HepG2 (cell line): ENCODE data around the gene CUL9. TPM values are rescaled to one million over a fixed set of nuclear protein-coding genes. Genes with fewer than 3 reads are reported as not detected.

ENCODE experiments used
- ARID4A ChIP-seq: sonication (generic); formaldehyde crosslinking; IDR thresholded peaks from 2 replicates; pipeline ENCODE4 v1.5.0; 2020; ENCODE audit warnings: mild to moderate bottlenecking, missing genetic modification reagents, borderline replicate concordance
- CC2D1A ChIP-seq: sonication (generic); formaldehyde crosslinking; IDR thresholded peaks from 2 replicates; pipeline ENCODE4 v1.8.1; 2023; ENCODE audit warnings: mild to moderate bottlenecking, missing genetic modification reagents
- CENPT ChIP-seq: sonication (generic); formaldehyde crosslinking; IDR thresholded peaks from 2 replicates; pipeline ENCODE4 v1.8.0; 2022; ENCODE audit warnings: low read depth, mild to moderate bottlenecking, moderate library complexity, missing genetic modification reagents
- FIP1L1 ChIP-seq: fragments of 200-400 bp; formaldehyde crosslinking; IDR thresholded peaks from 2 replicates; pipeline ENCODE4 v1.6.1; 2018; ENCODE audit warnings: low read depth, mild to moderate bottlenecking, low read length, moderate library complexity, borderline replicate concordance; ENCODE audit not compliant: insufficient read depth
- MIER3 ChIP-seq: IDR thresholded peaks from 2 replicates; pipeline ENCODE4 v1.6.1; 2016; ENCODE audit warnings: missing compliant biosample characterization, borderline replicate concordance
- NR0B2 ChIP-seq: sonication (generic); formaldehyde crosslinking; IDR thresholded peaks from 2 replicates; pipeline ENCODE4 v1.4.0; 2020; ENCODE audit warnings: mild to moderate bottlenecking, missing genetic modification reagents
- PHF20 ChIP-seq: sonication (generic); formaldehyde crosslinking; IDR thresholded peaks from 2 replicates; pipeline ENCODE4 v1.5.0; 2020; ENCODE audit warnings: mild to moderate bottlenecking, missing genetic modification reagents
- POLR2A ChIP-seq, 2 experiments: IDR thresholded peaks; 2 replicates each; pipeline ENCODE4 v1.6.1; 2011; ENCODE audit warnings: low read depth in 2 of 2, low read length in 2 of 2, mild to moderate bottlenecking in 1 of 2, moderate library complexity in 1 of 2; ENCODE audit not compliant: insufficient read depth in 1 of 2
- PRDM4 ChIP-seq: sonication (generic); formaldehyde crosslinking; IDR thresholded peaks from 2 replicates; pipeline ENCODE4 v1.9.0; 2021; ENCODE audit warnings: missing genetic modification reagents, borderline replicate concordance
- SMAD9 ChIP-seq: sonication (generic); formaldehyde crosslinking; IDR thresholded peaks from 2 replicates; pipeline ENCODE4 v1.5.1; 2020; ENCODE audit warnings: mild to moderate bottlenecking, missing genetic modification reagents
- SP1 ChIP-seq, 2 experiments: fragments of 450-650 bp in 1 of 2; sonication (generic) in 1 of 2; formaldehyde crosslinking in 1 of 2; IDR thresholded peaks; 2 replicates each; pipeline versions ENCODE4 v1.4.0 to v1.6.1; 2016 to 2020; ENCODE audit warnings: missing genetic modification reagents in 1 of 2
- TIGD3 ChIP-seq: sonication (generic); formaldehyde crosslinking; IDR thresholded peaks from 2 replicates; pipeline ENCODE4 v1.5.1; 2020; ENCODE audit warnings: mild to moderate bottlenecking, missing genetic modification reagents, borderline replicate concordance
- XBP1 ChIP-seq: sonication (generic); formaldehyde crosslinking; IDR thresholded peaks from 2 replicates; pipeline ENCODE4 v1.5.0; 2020; ENCODE audit warnings: missing genetic modification reagents
- ZNF263 ChIP-seq: sonication (generic); formaldehyde crosslinking; IDR thresholded peaks from 2 replicates; pipeline ENCODE4 v1.4.0; 2020; ENCODE audit warnings: missing genetic modification reagents
- ZNF432 ChIP-seq: sonication (generic); formaldehyde crosslinking; IDR thresholded peaks from 2 replicates; pipeline ENCODE4 v1.5.0; 2020; ENCODE audit warnings: missing genetic modification reagents, mild to moderate bottlenecking, borderline replicate concordance
- ZNF468 ChIP-seq: sonication (generic); formaldehyde crosslinking; IDR thresholded peaks from 2 replicates; pipeline ENCODE4 v1.8.0; 2022; ENCODE audit warnings: mild to moderate bottlenecking, moderate library complexity, missing genetic modification reagents
- ZNF484 ChIP-seq: sonication (generic); formaldehyde crosslinking; IDR thresholded peaks from 2 replicates; pipeline ENCODE4 v1.5.1; 2020; ENCODE audit warnings: mild to moderate bottlenecking, low read depth, missing genetic modification reagents, borderline replicate concordance
- ZNF564 ChIP-seq: sonication (generic); formaldehyde crosslinking; IDR thresholded peaks from 2 replicates; pipeline ENCODE4 v1.8.1; 2023; ENCODE audit warnings: mild to moderate bottlenecking, missing genetic modification reagents
- ZNF615 ChIP-seq: sonication (generic); formaldehyde crosslinking; IDR thresholded peaks from 2 replicates; pipeline ENCODE4 v1.5.0; 2020; ENCODE audit warnings: mild to moderate bottlenecking, missing genetic modification reagents, borderline replicate concordance
- ZNF619 ChIP-seq: sonication (generic); formaldehyde crosslinking; IDR thresholded peaks from 2 replicates; pipeline ENCODE4 v1.4.0; 2020; ENCODE audit warnings: mild to moderate bottlenecking, missing genetic modification reagents
- ZNF672 ChIP-seq: sonication (generic); formaldehyde crosslinking; IDR thresholded peaks from 2 replicates; pipeline ENCODE4 v1.8.1; 2022; ENCODE audit warnings: missing genetic modification reagents
- polyA plus RNA-seq, 8 experiments: library from polyadenylated mRNA; depleted of rRNA in 3 of 8; stranded (reverse) in 7 of 8; unstranded in 1 of 8; fragments of >200 nt; fragmentation: Illumina TruSeq in 4 of 8; extraction: Trizol in 4 of 8; gene quantifications; 2 replicates each; pipeline versions ENCODE4 v1.2.1 to v1.2.3, GENCODE V29; 2011 to 2016; ENCODE audit warnings: low read depth in 4 of 8, missing spikeins in 1 of 8, mixed read lengths in 1 of 8; ENCODE audit not compliant: insufficient read depth in 1 of 8
- total RNA-seq, 5 experiments: library from RNA; depleted of rRNA; stranded (reverse); fragments of >200 nt; fragmentation: Illumina TruSeq; extraction: Trizol; gene quantifications; 2 replicates each; pipeline ENCODE4 v1.2.3, GENCODE V29; 2016; ENCODE audit warnings: low read depth in 1 of 5

The CUL9 gene
- total and polyA plus RNA-seq, 2 of the 13 experiments (the other 11 are each of a cell fraction or from before 2014, with no cell fraction given), result 11.4 to 13.7 TPM

GRCh38 chr6:43267619-43268354 is 85.8 kb downstream of the CUL9 start (continued):
- peak; percentile 93; the same call in 1 of the 2 replicates for TF ChIP-seq ARID4A (CRISPR knock-in tag)
- TF ChIP-seq CC2D1A (CRISPR knock-in tag), result 0 out of 2 replicates have a peak, but pooled peaks have one; percentile 84
- TF ChIP-seq ZNF263 (CRISPR knock-in tag), result peak; percentile 79
- peak; percentile 99 for TF ChIP-seq ZNF619
- TF ChIP-seq FIP1L1, result no peak
- TF ChIP-seq ZNF484 (CRISPR knock-in tag), result no peak
- TF ChIP-seq ZNF468 (CRISPR knock-in tag), result no peak
- 0 out of 2 replicates have a peak, but pooled peaks have one; percentile 50 for TF ChIP-seq PRDM4 (CRISPR knock-in tag)
- TF ChIP-seq POLR2A (IDR thresholded peaks at IDR 0.05; ENCODE audit: insufficient read depth in 1 of 2, low read depth in 2 of 2, low read length in 2 of 2), result no peak; a peak in 1 of 4 replicates
- TF ChIP-seq PHF20 (CRISPR knock-in tag), result peak; percentile 52; the same call in 1 of the 2 replicates
- TF ChIP-seq MIER3, result peak; percentile 100
- no peak for TF ChIP-seq ZNF432
- 0 out of 2 replicates have a peak, but pooled peaks have one; percentile 8 for TF ChIP-seq XBP1
- TF ChIP-seq ZNF672, result peak; percentile 95; the same call in 1 of the 2 replicates
- TF ChIP-seq CENPT (CRISPR knock-in tag), result no peak
- no peak for TF ChIP-seq SP1 (IDR thresholded peaks at IDR 0.05)
- TF ChIP-seq SP1 (CRISPR knock-in tag; IDR thresholded peaks at IDR 0.05), result peak; percentile 79
- peak; percentile 98 for TF ChIP-seq NR0B2 (CRISPR knock-in tag)
- TF ChIP-seq ZNF564 (CRISPR knock-in tag), result peak; percentile 98
- peak; percentile 98; the same call in 1 of the 2 replicates for TF ChIP-seq ZNF615
- peak; percentile 96 for TF ChIP-seq TIGD3 (CRISPR knock-in tag)
- 0 out of 2 replicates have a peak, but pooled peaks have one; percentile 52 for TF ChIP-seq SMAD9 (CRISPR knock-in tag)
